Glomerular endothelial cell (primary cell): ENCODE data around the gene TBC1D1. TPM values are rescaled to one million over a fixed set of nuclear protein-coding genes. Genes with fewer than 3 reads are reported as not detected.

ENCODE experiments used
- DNase-seq: peaks from one replicate; pipeline ENCODE4 v3.0.0-alpha.2; 2011; ENCODE audit warnings: low read depth, low spot score; ENCODE audit errors: extremely low read depth
- total RNA-seq: library from RNA; depleted of rRNA; stranded (reverse); fragments of >200 nt; gene quantifications from 2 replicates; pipeline ENCODE4 v1.2.3, GENCODE V29; 2015

The TBC1D1 gene
- 115 and 133 TPM in 2 replicates for total RNA-seq

- DNase-seq: no peak
Observed at GRCh38 chr4:37890801-37891259, at the start of gene TBC1D1. TSS of gene TBC1D1 (plus strand) at chr4:37891084. CDS start at chr4:37902096, 11,012 bp downstream.

GRCh38 chr4:37844204-37844603 lies 46.7 kb upstream of the TBC1D1 start:
- no peak for DNase-seq

GRCh38 chr4:37845201-37845600 lies 45.7 kb upstream of the TBC1D1 start:
- no peak for DNase-seq

- DNase-seq: no peak
Observed at GRCh38 chr4:37847311-37847884, 43.5 kb upstream of the TBC1D1 start.

GRCh38 chr4:37852376-37852775 lies 38.5 kb upstream of the TBC1D1 start:
- DNase-seq: no peak

- no peak for DNase-seq
Observed at GRCh38 chr4:37858112-37858511, 32.8 kb upstream of the TBC1D1 start.

GRCh38 chr4:37858872-37859271 lies 32.0 kb upstream of the TBC1D1 start:
- DNase-seq: no peak

- no peak for DNase-seq
Observed at GRCh38 chr4:37860266-37860665, 30.6 kb upstream of the TBC1D1 start.

GRCh38 chr4:37862961-37863360 lies 27.9 kb upstream of the TBC1D1 start:
- no peak for DNase-seq

GRCh38 chr4:37864786-37865185 lies 26.1 kb upstream of the TBC1D1 start:
- DNase-seq: no peak

- DNase-seq: no peak
Observed at GRCh38 chr4:37865450-37865849, 25.4 kb upstream of the TBC1D1 start.

GRCh38 chr4:37867102-37867501 lies 23.8 kb upstream of the TBC1D1 start:
- no peak for DNase-seq

GRCh38 chr4:37868238-37868637 lies 22.6 kb upstream of the TBC1D1 start:
- DNase-seq: no peak

- no peak for DNase-seq
Observed at GRCh38 chr4:37872310-37872988, 18.4 kb upstream of the TBC1D1 start.

GRCh38 chr4:37873386-37873785 lies 17.5 kb upstream of the TBC1D1 start:
- DNase-seq: no peak

- no peak for DNase-seq
Observed at GRCh38 chr4:37876156-37876555, 14.7 kb upstream of the TBC1D1 start.

GRCh38 chr4:37879365-37879764 lies 11.5 kb upstream of the TBC1D1 start:
- DNase-seq: no peak

GRCh38 chr4:37881811-37882210 lies 9.1 kb upstream of the TBC1D1 start:
- DNase-seq: no peak

GRCh38 chr4:37882665-37883296 lies 8.1 kb upstream of the TBC1D1 start:
- no peak for DNase-seq

- no peak for DNase-seq
Observed at GRCh38 chr4:37884855-37885487, 5.9 kb upstream of the TBC1D1 start.

GRCh38 chr4:37885496-37885895 lies 5.4 kb upstream of the TBC1D1 start:
- DNase-seq: no peak
